Calu3 (cell line): Measurements from ENCODE around the gene RNF123. TPM values are rescaled to one million over a fixed set of nuclear protein-coding genes. Genes with fewer than 3 reads are reported as not detected.

ENCODE experiments used
- BruUV-seq: library from RNA; stranded (reverse); fragments of 400-500 nt; replicated peaks from 2 replicates; lab custom pipeline; 2021; lab: Mats Ljungman, UMichigan
- CTCF ChIA-PET: fragments of 300-600 bp; sonication (Branson Sonifier 250); formaldehyde crosslinking; loops from one replicate; lab custom pipeline; 2022; ENCODE audit warnings: antibody characterized with exemption; lab: Charles Lee
- DNase-seq: peaks from one replicate; pipeline ENCODE4 v3.0.0; 2022
- H3K27ac Mint-ChIP-seq: one replicate; pipeline ENCODE4 v1.8.0; 2022; ENCODE audit warnings: mixed read lengths; ENCODE audit not compliant: unreplicated experiment
- H3K27me3 Mint-ChIP-seq: one replicate; pipeline ENCODE4 v1.8.0; 2022; ENCODE audit warnings: mixed read lengths; ENCODE audit not compliant: unreplicated experiment
- H3K36me3 Mint-ChIP-seq: one replicate; pipeline ENCODE4 v1.8.0; 2022; ENCODE audit warnings: mild to moderate bottlenecking, moderate library complexity, mixed read lengths; ENCODE audit not compliant: insufficient read depth, unreplicated experiment
- H3K4me1 Mint-ChIP-seq: one replicate; pipeline ENCODE4 v1.8.0; 2022; ENCODE audit warnings: mild to moderate bottlenecking, low read depth, mixed read lengths; ENCODE audit not compliant: unreplicated experiment
- H3K4me3 Mint-ChIP-seq: one replicate; pipeline ENCODE4 v1.8.0; 2022; ENCODE audit warnings: mild to moderate bottlenecking, low read depth, moderate library complexity, mixed read lengths; ENCODE audit not compliant: unreplicated experiment
- H3K9me3 Mint-ChIP-seq: one replicate; pipeline ENCODE4 v1.8.0; 2022; ENCODE audit warnings: low read depth, mixed read lengths; ENCODE audit not compliant: unreplicated experiment
- intact Hi-C: fragments of 100-400 bp; cut with micrococcal nuclease; formaldehyde crosslinking; loops from one replicate; pipeline ENCODE4 v1.10.0; 2022; ENCODE audit not compliant: unreplicated experiment
- total RNA-seq: library from RNA; stranded (reverse); gene quantifications from 2 replicates; pipeline ENCODE4 v1.2.3, GENCODE V29; 2022
- TF ChIP-seq, protein P1 (sequence below): fragments of 200-600 bp; IDR thresholded peaks from one replicate; pipeline ENCODE4 v1.8.0; 2022; ENCODE audit warnings: antibody characterized with exemption; ENCODE audit not compliant: unreplicated experiment

Gene RNF123
- total RNA-seq, 1 experiment from 2014 or later, result 52.5 TPM

DNA sequence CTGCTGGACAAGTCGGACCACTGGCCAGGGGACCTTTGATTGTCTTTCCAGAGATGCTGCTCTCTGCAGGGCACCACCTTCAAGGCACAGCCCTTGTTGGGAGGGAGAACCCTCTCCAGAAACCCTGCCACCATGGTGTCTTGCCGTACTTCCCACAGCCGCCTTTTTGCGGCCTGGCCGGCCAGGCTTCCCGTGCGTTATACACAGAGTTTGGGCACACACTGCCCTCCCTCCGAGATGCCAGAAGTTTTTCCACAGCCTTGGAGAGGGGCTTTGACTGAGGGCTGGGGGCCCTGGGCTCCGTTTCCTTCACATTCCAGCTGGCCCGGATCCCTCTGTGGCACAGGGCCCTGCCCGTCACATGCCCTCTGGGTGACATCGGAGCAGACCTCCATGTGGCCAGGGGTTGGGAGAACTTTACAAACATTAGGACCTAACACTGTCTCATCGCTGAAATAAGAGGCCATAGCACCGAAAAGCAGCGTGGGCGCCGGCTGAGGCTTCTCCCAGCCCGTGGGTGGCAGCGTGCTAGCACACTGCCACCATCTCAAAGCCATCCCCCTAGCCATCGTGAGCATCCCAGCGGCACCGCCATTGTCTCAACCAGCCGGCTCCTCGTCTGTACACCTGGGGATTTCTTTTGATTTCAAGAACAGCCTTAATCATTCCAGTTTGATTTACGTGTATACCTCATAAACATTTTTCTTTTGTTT is 21.5 kb upstream of the RNF123 start:
- Mint-ChIP-seq H3K4me3 (no peak overlapping the region), H3K27ac (no peak overlapping the region), H3K36me3 (peaks cover 4% of the 10 kb centered on the region), H3K27me3 (no peaks in the 10 kb centered on the region), H3K4me1 (peaks cover 30% of the 10 kb centered on the region), H3K9me3 (no peaks in the 10 kb centered on the region)
- CTCF ChIA-PET, result no interaction called here
- BruUV-seq, result no TSS peak
- DNase-seq, result no peak
- TF ChIP-seq, protein P1, sequence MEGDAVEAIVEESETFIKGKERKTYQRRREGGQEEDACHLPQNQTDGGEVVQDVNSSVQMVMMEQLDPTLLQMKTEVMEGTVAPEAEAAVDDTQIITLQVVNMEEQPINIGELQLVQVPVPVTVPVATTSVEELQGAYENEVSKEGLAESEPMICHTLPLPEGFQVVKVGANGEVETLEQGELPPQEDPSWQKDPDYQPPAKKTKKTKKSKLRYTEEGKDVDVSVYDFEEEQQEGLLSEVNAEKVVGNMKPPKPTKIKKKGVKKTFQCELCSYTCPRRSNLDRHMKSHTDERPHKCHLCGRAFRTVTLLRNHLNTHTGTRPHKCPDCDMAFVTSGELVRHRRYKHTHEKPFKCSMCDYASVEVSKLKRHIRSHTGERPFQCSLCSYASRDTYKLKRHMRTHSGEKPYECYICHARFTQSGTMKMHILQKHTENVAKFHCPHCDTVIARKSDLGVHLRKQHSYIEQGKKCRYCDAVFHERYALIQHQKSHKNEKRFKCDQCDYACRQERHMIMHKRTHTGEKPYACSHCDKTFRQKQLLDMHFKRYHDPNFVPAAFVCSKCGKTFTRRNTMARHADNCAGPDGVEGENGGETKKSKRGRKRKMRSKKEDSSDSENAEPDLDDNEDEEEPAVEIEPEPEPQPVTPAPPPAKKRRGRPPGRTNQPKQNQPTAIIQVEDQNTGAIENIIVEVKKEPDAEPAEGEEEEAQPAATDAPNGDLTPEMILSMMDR, result no peak
- intact Hi-C loops, result no loop called here

DNA sequence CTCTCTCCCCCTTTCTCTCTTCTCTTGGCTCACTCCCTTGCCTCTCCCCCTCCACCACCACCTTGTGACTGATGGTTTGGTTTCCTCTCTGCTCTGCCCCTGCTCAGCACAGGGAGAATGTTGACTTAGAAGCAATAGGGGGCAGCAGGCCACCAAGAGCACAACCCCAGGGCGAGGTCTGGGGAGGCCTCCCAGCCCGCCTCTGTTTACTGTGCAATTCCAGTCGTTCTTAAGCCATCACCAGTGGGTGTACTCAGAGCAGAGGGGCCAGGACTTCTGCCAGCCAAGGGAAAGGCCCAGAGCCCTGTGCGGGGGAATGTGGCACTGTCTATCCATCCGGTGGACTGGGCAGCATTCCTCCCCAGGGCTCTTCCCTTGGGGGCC is 21.0 kb upstream of the RNF123 start:
- Mint-ChIP-seq H3K27ac (no peak overlapping the region), H3K4me1 (peaks cover 30% of the 10 kb centered on the region), H3K27me3 (no peaks in the 10 kb centered on the region), H3K36me3 (peaks cover 7% of the 10 kb centered on the region), H3K4me3 (no peak overlapping the region), H3K9me3 (no peaks in the 10 kb centered on the region)
- intact Hi-C loops, result no loop called here
- no peak for DNase-seq
- no TSS peak for BruUV-seq
- CTCF ChIA-PET, result interaction anchor here (1.4 kb wide), 1 partner anchor 128 kb away, joined by 7 read pairs; no protein-coding TSS in a partner anchor
- TF ChIP-seq, protein P1, result no peak

DNA sequence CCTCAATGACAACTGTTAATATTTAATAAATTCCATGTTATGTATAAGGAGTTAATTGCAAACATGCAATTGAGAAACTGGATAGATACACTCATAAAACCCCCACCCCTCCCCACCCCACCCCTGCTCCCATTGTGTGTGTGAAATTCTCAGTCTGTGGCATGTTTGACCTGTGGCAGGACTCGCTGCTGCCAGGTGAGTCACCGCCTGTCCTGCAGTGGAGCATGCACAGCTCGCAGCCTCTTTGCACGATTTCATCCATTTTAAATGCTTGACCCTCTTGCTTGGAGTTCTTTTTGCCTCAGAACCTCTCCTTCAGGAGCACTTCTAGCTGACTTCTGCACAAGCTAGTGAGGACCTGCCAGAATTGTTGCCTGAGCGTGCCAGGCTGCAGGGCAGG is 20.5 kb upstream of the RNF123 start:
- Mint-ChIP-seq H3K27ac (no peak overlapping the region), H3K27me3 (no peaks in the 10 kb centered on the region), H3K36me3 (peaks cover 12% of the 10 kb centered on the region), H3K4me1 (peaks cover 30% of the 10 kb centered on the region), H3K4me3 (no peak overlapping the region), H3K9me3 (no peaks in the 10 kb centered on the region)
- no TSS peak for BruUV-seq
- CTCF ChIA-PET, result interaction anchor here (0.6 to 1.4 kb wide), 2 partner anchors 129 to 222 kb away, joined by 7 to 9 read pairs; no protein-coding TSS in a partner anchor
- TF ChIP-seq, protein P1, result no peak
- DNase-seq, result peak; percentile 19
- intact Hi-C loops, result no loop called here

DNA sequence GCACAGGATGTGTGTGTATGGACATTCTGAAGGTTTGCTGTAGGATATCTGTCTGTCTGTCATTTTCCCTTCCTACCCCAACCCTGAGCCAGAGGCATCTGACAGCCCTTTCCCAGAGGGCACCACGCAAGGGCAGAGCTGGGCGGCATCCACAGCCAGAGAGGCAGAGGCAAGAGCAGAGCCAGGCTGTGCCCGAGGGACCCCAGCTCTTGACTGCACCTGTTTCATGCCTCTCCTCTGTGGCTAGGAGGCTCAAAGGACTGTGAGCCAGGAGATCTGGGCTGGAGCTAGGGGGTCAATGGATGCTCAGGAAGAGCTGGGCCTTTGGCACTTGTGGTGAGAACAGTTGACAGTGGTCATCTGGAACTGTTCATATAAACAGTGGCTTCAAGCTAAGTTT is 20.0 kb upstream of the RNF123 start:
- CTCF ChIA-PET, result interaction anchor here (0.6 to 1.4 kb wide), 2 partner anchors 129 to 222 kb away, joined by 7 to 9 read pairs; no protein-coding TSS in a partner anchor
- Mint-ChIP-seq H3K36me3 (peaks cover 16% of the 10 kb centered on the region), H3K4me1 (peaks cover 30% of the 10 kb centered on the region), H3K27me3 (no peaks in the 10 kb centered on the region), H3K4me3 (no peak overlapping the region), H3K27ac (no peak overlapping the region), H3K9me3 (no peaks in the 10 kb centered on the region)
- TF ChIP-seq, protein P1, result no peak
- intact Hi-C loops, result no loop called here
- BruUV-seq, result no TSS peak
- no peak for DNase-seq
